GM21390 (cell line): ENCODE results near the gene ENPP7.
"Not testable (repeated sequence)": the region's sequence is repeated elsewhere in the genome, so short reads cannot be mapped to it uniquely, and the experiment has no call there.

Source experiments
- ATAC-seq: cut with Tn5 transposase; IDR thresholded peaks from one replicate; pipeline ENCODE4 v1.9.1; 2021; ENCODE audit not compliant: unreplicated experiment

Gene ENPP7

DNA sequence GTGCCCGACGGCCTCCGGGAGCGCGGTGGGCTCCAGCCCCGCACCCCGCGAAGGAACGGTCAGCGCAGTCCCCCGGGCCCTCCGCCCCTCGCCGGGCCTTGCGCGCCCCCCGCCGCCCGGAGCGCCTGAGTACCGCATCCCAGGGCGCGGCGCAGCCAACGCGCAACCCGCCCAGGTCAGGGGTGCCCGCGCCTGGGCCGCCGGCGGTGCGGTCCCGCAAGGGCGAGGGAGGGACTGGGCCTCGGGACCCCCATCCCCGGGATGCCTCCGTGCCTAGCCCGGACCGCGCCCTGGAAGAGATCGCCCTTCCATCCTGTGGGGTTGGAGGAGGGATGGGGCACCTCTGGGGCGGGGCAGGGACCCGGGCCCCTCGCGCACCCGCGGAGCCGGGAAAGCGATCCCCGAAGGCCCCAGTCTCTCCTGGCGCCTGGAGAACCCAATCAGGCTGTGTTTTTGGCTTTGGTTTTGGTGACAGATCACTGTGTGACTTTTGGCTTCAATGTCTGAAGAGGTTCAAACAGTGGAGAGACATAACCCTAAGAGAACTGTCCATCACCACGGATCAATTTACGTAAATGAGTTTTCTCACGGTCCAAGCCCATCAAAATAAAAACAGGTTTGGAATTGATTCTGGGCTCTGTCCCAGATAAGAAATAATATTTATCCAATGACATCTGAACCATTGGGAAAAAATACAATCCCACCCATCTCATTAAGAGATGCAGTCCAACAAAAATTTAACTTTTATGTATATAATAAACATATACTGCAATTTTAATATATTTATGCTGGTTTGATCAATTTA lies 17.8 kb downstream of the ENPP7 start:
- no peak for ATAC-seq

- no peak for ATAC-seq
Measured at GRCh38 chr17:79749156-79749815, 18.5 kb downstream of the ENPP7 start.

DNA sequence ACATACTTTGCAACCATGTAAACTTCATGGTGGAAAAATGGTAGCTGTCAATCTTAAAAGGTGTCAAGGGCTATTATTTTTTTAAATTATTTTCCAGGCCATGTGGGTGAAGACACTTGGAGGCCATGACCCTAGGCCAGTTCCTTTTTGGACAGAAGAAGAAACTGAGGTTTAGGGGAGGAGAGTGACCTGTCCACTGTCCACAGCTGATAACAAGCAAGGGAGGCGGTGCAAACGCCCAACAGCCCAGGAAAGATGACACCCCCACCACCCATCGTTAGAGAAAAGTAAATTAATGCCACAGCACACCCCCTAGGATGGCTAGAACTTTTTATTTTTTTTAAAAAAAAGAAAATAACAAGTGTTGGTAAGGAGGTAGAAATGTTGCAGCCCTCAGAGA lies 19.2 kb downstream of the ENPP7 start:
- no peak for ATAC-seq

GRCh38 chr17:79750650-79751545 lies 20.2 kb downstream of the ENPP7 start:
- no peak for ATAC-seq

- no peak for ATAC-seq
Measured at GRCh38 chr17:79752175-79752574, 21.4 kb downstream of the ENPP7 start.

DNA sequence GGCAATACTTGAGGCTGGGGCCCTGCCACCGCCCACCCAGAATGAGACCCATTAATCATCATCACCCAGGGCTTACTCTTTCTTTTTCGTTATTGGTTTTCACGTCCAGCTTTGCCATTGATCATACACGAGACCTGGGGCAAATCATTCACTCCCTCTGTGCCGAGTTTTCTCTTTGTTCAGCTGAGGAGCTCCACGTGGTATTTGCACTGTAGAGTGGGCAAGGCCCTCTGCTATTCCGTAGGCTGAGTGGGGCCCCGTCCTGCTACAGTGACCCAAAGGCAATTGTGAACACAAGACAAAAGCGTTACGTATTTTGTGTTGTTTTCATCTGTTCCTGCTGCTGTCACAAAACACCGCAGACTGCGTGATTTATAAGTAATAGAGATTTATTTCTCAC lies 23.6 kb downstream of the ENPP7 start:
- ATAC-seq: no peak

DNA sequence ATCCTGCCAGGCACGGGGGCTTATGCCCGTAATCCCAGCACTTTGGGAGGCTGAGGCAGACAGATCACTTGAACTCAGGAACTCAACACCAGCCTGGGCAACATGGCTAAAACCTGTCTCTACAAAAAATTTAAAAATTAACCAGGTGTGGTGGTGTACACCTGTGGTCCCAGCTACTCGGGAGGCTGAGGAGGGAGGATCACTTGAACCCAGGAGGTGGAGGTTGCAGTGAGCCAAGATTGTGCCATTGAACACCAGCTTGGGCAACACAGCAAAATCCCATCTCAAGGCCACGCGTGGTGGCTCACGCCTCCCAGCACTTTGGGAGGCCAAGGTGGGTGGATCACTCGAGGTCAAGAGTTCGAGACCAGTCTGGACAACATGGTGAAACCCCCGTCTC lies 24.2 kb downstream of the ENPP7 start:
- not testable (repeated sequence) for ATAC-seq

DNA sequence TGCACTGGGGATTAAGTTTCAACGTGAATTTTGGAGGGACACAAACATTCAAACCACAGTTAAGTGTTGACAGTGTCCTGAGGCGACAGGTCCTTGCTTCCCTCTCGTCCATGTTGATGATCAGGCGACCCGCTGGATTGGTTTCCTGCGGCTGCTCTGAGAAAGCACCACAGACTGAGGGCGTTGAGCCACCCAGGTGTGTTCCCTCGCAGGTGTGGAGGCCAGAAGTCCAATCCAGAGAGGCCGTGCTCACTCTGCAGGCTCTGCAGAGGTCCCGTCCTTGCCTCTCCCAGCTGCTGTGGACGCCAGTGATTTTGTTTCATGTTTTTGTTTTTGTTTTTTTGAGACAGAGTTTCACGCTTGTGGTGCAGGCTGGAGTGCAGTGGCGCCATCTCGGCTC lies 24.8 kb downstream of the ENPP7 start:
- no peak for ATAC-seq

DNA sequence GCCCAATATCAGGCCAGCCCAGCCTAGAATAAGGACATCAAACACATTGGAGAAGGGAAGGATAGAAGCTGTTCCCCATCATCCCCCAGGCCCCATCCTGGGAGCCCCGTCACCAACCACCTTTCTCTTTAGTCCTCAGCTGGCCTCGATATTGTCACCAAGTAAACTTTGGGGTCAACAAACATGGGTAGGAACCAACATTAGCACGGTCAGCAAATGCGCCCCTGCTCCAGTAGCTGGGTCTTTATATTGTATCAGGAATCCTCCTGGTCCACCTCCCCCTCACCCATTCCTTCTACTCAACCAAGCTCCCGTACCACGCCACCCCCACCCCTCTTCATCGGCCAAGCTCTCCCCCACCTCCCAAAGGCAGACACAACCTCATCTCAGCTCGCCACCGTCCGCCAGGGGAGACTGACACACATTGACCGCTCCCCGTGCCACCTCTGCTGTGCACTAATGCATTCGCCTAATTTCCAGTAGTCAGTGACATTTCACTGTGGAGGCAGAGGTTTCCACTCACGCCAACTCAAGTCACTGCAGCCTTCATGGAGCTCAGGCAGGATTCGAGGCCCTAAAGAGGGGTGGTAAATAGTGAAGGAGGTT lies 26.5 kb downstream of the ENPP7 start:
- ATAC-seq: no peak

DNA sequence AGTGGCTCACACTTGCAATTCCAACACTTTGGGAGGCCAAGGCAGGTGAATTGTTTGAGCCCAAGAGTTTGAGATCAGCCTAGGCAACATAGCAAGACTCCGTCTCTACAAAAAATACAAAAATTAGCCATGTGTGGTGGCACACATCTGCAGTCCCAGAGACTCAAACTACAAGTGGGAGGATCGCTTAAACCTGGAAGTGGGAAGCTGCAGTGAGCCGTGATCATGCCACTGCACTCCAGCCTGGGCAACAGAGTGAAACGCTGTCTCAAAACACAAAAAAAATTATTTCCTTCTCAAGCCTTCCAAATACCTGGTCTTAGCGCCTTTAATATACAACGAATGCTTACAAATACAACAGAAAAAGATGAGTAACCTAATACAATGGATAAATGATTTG lies 27.5 kb downstream of the ENPP7 start:
- ATAC-seq: no peak

DNA sequence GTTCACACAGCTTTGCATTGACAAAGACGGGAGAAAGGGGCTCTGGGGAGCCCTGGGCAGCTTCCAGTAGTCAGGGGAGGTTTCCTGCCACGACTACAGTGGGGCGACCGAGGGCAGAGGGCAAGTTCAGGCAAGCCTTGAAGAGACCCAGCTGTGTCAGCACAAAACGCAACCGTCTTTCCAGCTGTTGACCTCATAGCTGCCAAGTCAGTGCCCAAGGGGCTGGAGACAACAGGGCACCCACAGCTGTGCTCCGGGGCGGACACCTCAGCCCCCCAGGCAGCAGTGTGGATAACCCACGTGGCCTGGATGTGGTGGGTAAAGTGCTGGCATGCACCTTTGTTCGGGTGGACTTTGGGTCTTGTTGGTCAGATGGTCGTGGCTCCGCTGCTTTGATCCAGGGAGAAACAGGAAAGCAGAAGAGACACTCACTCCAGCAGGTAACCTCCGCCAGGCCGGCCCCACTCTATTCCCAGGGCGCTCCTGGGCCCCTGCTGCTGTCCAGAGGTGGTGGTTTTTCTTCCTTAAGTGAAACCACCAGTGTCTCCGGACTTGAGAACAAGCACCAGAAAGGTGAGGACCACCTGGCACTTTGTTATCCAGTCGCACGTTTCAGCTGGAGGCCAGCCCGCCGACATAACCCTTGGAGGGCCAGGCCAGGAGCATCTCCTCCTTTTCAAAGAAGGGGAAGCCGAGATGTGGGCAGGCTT lies 29.6 kb downstream of the ENPP7 start:
- ATAC-seq: no peak

DNA sequence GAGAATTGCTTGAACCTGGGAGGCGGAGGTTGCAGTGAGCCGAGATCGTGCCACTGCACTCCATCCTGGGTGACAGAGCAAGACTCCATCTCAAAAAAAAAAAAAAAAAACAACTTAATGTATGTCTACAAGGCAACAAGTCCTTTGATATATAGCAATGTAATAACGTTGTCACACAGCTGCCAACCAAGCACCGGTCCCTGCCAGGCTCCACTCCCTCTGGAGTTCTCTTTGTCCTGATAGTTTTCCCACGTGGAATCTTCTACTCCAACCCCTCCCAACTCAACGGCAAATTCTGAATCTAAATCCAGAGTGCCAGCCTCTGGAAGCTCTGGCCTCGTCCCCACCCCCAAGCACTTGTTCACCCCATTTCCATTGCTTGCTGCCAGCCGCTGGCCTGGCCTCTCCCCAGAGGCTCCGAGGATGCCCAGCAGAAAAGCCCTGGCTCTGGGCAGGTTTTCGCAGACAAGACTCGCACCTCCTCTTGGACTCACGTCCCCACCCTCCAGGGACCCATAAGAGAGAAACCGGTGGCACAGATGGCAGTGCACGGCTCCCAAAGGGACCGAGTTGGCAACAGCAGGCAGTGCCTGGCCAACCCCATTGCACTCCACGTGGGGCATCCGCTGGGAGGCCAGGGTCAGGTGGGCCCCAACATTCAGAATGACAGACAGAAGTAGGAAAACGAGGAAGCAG lies 31.3 kb downstream of the ENPP7 start:
- ATAC-seq: no peak

GRCh38 chr17:79765708-79766107 lies 35.0 kb downstream of the ENPP7 start:
- ATAC-seq: no peak

DNA sequence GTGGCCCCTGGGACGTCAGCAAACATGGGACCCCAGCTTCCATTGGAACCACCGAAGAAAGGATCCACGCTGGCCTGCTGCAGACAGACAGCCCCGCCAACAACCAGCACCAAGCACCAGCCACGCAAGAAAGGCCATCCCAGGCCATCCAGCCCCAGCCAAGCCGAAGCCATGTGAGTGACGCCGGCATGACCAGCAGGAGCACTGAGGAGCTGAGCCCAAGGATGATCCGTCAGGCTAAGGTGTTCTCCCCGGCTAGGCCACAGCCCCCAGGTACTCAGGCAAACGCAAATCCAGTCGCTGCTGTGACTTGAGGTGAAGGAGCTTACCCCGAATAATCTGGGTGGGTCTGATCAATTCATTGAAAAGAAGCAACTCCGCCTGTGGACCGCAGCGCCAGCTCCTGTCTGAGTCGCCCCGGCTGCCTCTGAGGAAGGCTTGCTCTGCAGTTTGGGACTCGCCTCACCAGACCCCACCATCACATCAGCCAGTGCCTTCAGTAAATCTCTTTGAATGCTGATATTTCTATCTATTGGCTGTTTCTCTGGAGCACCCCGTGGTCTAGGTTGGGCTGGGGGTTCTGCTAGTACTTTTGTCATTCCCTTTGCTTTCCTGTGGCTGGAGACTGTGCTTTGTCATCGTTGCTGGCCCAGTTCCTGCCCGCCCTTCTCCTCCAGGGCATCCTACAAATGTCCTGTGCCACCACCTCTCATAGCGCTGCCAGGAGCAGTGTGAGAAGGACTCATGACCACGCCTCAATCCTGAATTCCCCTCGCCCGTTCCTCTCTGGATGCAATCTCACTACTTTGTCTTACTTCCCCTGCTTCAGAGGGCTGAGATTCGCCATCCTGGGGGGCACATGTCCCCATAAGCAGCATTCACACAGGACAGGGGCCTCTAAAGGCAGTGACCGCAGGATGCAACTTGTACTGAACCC lies 39.1 kb downstream of the ENPP7 start:
- ATAC-seq: no peak

DNA sequence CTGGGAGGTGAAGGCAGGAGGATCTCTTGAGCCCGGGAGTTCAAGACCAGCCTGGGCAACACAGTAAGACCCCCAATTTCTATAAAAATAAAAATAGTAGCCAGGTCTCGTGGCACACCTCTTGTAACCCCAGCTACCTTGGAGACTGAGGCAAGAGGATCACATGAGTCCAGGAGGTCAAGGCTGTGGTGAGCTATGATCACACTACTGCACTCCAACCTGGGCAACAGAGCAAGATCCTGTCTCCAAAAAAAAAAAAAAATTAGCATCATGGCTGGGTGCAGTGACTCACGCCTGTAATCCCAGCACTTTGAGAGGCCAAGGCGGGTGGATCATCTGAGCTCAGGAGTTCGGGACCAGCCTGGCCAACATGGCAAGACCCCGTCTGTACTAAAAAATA lies 40.5 kb downstream of the ENPP7 start:
- no peak for ATAC-seq

GRCh38 chr17:79772726-79773125 lies 42.0 kb downstream of the ENPP7 start:
- not testable (repeated sequence) for ATAC-seq

GRCh38 chr17:79774561-79774975 lies 43.8 kb downstream of the ENPP7 start:
- no peak for ATAC-seq

GRCh38 chr17:79775632-79776031 lies 44.9 kb downstream of the ENPP7 start:
- no peak for ATAC-seq
